OCI-LY3 (cell line): ENCODE data around the gene OR5K1.

ENCODE experiments used
- H2AFZ ChIP-seq: fragments of 200-600, 300-600 bp; shearing (Covaris generic); 2 replicates; pipeline ENCODE4 v1.6.0; 2014; ENCODE audit warnings: antibody characterized with exemption, low read depth, low read length
- H3K27ac ChIP-seq: fragments of 200-600, 300-600 bp; sonication (generic); 2 replicates; pipeline ENCODE4 v1.5.1; 2014; ENCODE audit warnings: mild to moderate bottlenecking, low read length, moderate library complexity, mixed read lengths
- H3K27me3 ChIP-seq: fragments of 200-600, 300-600 bp; sonication (generic); 2 replicates; pipeline ENCODE4 v1.6.1; 2014; ENCODE audit warnings: low read depth, low read length, mixed read lengths
- H3K36me3 ChIP-seq: fragments of 200-600, 300-600 bp; sonication (generic); replicated peaks from 2 replicates; pipeline ENCODE3; 2014; ENCODE audit warnings: low read depth, low read length, mixed read lengths
- H3K4me1 ChIP-seq: fragments of 300-600, 200-600 bp; sonication (generic); 2 replicates; pipeline ENCODE4 v1.6.1; 2014; ENCODE audit warnings: low read length, mixed read lengths
- H3K4me2 ChIP-seq: fragments of 200-600, 300-600 bp; sonication (generic); 2 replicates; pipeline ENCODE4 v1.6.1; 2014; ENCODE audit warnings: low read length, mixed read lengths
- H3K4me3 ChIP-seq: fragments of 300-600, 200-600 bp; sonication (generic); 2 replicates; pipeline ENCODE4 v1.5.1; 2014; ENCODE audit warnings: antibody characterized with exemption, mild to moderate bottlenecking, low read length, moderate library complexity
- H3K79me2 ChIP-seq: fragments of 300-600, 200-600 bp; shearing (Covaris generic); 2 replicates; pipeline ENCODE4 v1.6.1; 2014; ENCODE audit warnings: mild to moderate bottlenecking, low read length, mixed read lengths
- H3K9ac ChIP-seq: fragments of 300-600, 200-600 bp; shearing (Covaris generic); 2 replicates; pipeline ENCODE4 v1.6.0; 2014; ENCODE audit warnings: mild to moderate bottlenecking, low read length, moderate library complexity
- H3K9me3 ChIP-seq: fragments of 200-600, 300-600 bp; shearing (Covaris generic); 2 replicates; pipeline ENCODE4 v1.6.1; 2014; ENCODE audit warnings: low read length, mixed read lengths; ENCODE audit not compliant: insufficient read depth
- H4K20me1 ChIP-seq: fragments of 200-600, 300-600 bp; sonication (generic); 2 replicates; pipeline ENCODE4 v1.6.1; 2016; ENCODE audit warnings: low read length, mixed read lengths; ENCODE audit not compliant: insufficient read depth
- EZH2phosphoT487 ChIP-seq: fragments of 200-600 bp; shearing (Covaris generic); IDR thresholded peaks from 2 replicates; pipeline ENCODE4 v1.6.1; 2018; ENCODE audit warnings: antibody characterized with exemption, mixed run types, low read depth
- TF ChIP-seq, protein P1 (sequence below): fragments of 200-600, 300-600 bp; sonication (generic); IDR thresholded peaks from 2 replicates; pipeline ENCODE4 v1.5.1; 2014; ENCODE audit warnings: antibody characterized with exemption, low read length, low read depth

The OR5K1 gene

DNA sequence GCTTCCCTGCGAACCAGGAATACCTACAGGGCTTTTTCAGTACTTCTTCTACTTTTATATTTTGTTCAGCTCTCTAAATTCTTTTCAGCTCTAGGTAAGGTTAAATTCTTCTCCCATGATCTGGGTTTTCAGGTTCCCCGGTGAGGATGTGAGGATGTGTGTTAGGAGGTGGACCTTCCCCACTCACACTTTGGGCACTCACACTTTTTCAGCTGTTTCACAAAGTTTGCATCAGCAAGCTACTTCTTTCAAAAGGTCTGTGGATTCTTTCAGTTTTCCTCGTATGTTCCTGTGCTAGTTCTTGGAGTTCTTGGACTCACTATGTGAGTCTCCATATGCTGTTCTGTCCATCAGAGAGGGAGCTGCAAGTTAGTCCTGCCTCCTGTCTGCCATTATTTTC is 20.6 kb downstream of the OR5K1 start:
- H4K20me1 ChIP-seq: no peaks in the 10 kb centered on the region
- H3K4me2 ChIP-seq: no peak overlapping the region
- H3K79me2 ChIP-seq: no peaks in the 10 kb centered on the region
- no peak overlapping the region for H3K27ac ChIP-seq
- no peaks in the 10 kb centered on the region for H3K27me3 ChIP-seq
- no peak overlapping the region for H3K9ac ChIP-seq
- no peak overlapping the region for H3K4me3 ChIP-seq
- no peaks in the 10 kb centered on the region for H3K9me3 ChIP-seq
- TF ChIP-seq, protein P1, sequence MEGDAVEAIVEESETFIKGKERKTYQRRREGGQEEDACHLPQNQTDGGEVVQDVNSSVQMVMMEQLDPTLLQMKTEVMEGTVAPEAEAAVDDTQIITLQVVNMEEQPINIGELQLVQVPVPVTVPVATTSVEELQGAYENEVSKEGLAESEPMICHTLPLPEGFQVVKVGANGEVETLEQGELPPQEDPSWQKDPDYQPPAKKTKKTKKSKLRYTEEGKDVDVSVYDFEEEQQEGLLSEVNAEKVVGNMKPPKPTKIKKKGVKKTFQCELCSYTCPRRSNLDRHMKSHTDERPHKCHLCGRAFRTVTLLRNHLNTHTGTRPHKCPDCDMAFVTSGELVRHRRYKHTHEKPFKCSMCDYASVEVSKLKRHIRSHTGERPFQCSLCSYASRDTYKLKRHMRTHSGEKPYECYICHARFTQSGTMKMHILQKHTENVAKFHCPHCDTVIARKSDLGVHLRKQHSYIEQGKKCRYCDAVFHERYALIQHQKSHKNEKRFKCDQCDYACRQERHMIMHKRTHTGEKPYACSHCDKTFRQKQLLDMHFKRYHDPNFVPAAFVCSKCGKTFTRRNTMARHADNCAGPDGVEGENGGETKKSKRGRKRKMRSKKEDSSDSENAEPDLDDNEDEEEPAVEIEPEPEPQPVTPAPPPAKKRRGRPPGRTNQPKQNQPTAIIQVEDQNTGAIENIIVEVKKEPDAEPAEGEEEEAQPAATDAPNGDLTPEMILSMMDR: no peak
- no peak for TF ChIP-seq EZH2phosphoT487
- no peak overlapping the region for H2AFZ ChIP-seq
- H3K4me1 ChIP-seq: no peaks in the 10 kb centered on the region
- H3K36me3 ChIP-seq: no peaks in the 10 kb centered on the region

DNA sequence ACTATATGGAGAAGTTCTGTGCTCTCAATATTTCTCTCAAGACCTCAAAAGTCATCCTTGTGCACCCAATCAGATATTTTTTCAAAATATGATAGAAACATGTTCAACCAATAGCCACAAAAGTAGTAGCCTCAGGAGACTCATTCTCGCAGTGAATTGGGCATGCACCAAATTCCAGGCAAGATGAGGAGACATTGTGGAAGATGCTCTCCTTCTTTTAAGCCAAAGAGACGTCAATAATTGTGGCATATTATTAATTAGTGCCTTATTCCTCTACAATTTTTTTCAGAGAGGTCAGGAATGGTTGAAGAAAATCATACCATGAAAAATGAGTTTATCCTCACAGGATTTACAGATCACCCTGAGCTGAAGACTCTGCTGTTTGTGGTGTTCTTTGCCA is 34.4 kb downstream of the OR5K1 start, which contains the start of gene OR5K2:
Gene OR5K2, plus strand, starts transcription at position 301 of the 400 bp plus-strand sequence. Its CDS starts 0 bp downstream, at position 301.
- no peak within 1 kb of the TSS for H3K27ac ChIP-seq
- H3K9me3 ChIP-seq: no peaks in the 10 kb centered on the region
- no peak within 1 kb of the TSS for H3K4me2 ChIP-seq
- H3K9ac ChIP-seq: no peak within 1 kb of the TSS
- H3K27me3 ChIP-seq: no peaks in the 10 kb centered on the region
- H3K79me2 ChIP-seq: no peaks in the 10 kb centered on the region
- no peaks in the 10 kb centered on the region for H3K4me1 ChIP-seq
- no peak for TF ChIP-seq EZH2phosphoT487
- TF ChIP-seq, protein P1: no peak
- no peaks in the 10 kb centered on the region for H3K36me3 ChIP-seq
- no peak within 1 kb of the TSS for H2AFZ ChIP-seq
- H4K20me1 ChIP-seq: no peaks in the 10 kb centered on the region
- H3K4me3 ChIP-seq: no peak within 1 kb of the TSS

DNA sequence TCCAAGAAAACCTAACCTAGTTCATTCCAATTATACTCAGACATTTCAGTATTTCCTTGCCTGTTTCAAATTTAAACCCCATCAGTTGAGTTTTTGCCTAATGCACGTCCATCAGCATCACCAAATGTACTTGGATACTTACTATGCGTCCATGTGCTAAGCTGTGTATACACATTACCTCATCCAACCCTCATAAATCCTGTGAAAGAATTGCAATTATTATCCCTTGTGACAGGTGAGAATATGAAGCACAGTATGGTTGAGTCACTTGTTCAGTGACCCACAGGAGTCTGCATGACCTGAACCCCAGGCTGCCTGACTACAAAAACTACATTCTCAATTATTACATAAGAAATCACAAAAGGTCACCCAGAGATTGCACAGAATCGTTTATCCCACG is 37.0 kb downstream of the OR5K1 start:
- TF ChIP-seq EZH2phosphoT487: no peak
- TF ChIP-seq, protein P1: no peak
- Histone ChIP-seq H3K4me2 (no peak overlapping the region), H2AFZ (no peak overlapping the region), H3K9me3 (no peaks in the 10 kb centered on the region), H3K27me3 (no peaks in the 10 kb centered on the region), H3K79me2 (no peaks in the 10 kb centered on the region), H3K9ac (no peak overlapping the region), H3K36me3 (no peaks in the 10 kb centered on the region), H3K4me3 (no peak overlapping the region), H3K4me1 (no peaks in the 10 kb centered on the region), H3K27ac (no peak overlapping the region), H4K20me1 (no peaks in the 10 kb centered on the region)

DNA sequence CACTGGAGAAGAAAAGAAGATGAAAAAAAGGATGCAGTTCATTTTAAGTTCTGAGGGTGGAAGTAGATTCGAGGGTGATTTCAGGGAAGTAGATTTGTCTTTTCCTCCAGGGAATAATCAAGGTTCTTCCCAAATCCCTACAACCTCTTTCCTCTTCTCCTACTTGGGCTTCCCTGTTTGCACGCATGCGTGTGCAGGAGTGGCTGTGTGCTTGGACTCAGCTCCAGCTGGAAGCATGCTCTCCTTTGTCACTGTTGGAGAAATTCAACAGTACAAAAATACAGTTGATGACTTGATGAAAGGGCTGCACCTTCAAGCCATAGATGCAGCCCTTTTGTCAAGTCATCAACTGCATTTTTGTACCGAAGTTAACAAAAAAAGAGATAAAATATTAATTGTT is 38.3 kb downstream of the OR5K1 start:
- TF ChIP-seq EZH2phosphoT487: no peak
- TF ChIP-seq, protein P1: no peak
- Histone ChIP-seq H3K79me2 (no peaks in the 10 kb centered on the region), H2AFZ (no peak overlapping the region), H3K4me1 (no peaks in the 10 kb centered on the region), H3K4me2 (no peak overlapping the region), H3K4me3 (no peak overlapping the region), H3K9me3 (no peaks in the 10 kb centered on the region), H3K27ac (no peak overlapping the region), H3K36me3 (no peaks in the 10 kb centered on the region), H4K20me1 (no peaks in the 10 kb centered on the region), H3K27me3 (no peaks in the 10 kb centered on the region), H3K9ac (no peak overlapping the region)
